DMS79 (cell line): Measurements from ENCODE around the gene GPR173.

ENCODE experiments used
- DNase-seq: peaks from one replicate; lab custom pipeline; 2025; lab: John Stamatoyannopoulos, UW

The GPR173 gene

GRCh38 chrX:53048169-53049126 is at the start of gene GPR173:
TSS of gene GPR173 (plus strand) at chrX:53048789. CDS start at chrX:53076622, 27,833 bp downstream.
- DNase-seq = peak; percentile 35

GRCh38 chrX:53000447-53001135 is 48.0 kb upstream of the GPR173 start:
- DNase-seq = no peak

GRCh38 chrX:53001958-53002357 is 46.6 kb upstream of the GPR173 start:
- DNase-seq = no peak

- no peak for DNase-seq
Measured at GRCh38 chrX:53003111-53003510, 45.5 kb upstream of the GPR173 start.

GRCh38 chrX:53004038-53004437 is 44.6 kb upstream of the GPR173 start:
- no peak for DNase-seq

GRCh38 chrX:53004811-53005210 is 43.8 kb upstream of the GPR173 start:
- no peak for DNase-seq

- DNase-seq = no peak
Measured at GRCh38 chrX:53005327-53005726, 43.3 kb upstream of the GPR173 start.

- DNase-seq = no peak
Measured at GRCh38 chrX:53009032-53009431, 39.6 kb upstream of the GPR173 start.

GRCh38 chrX:53013291-53013690 is 35.3 kb upstream of the GPR173 start:
- no peak for DNase-seq

GRCh38 chrX:53018627-53019026 is 30.0 kb upstream of the GPR173 start:
- DNase-seq = no peak

- DNase-seq = no peak
Measured at GRCh38 chrX:53022381-53022780, 26.2 kb upstream of the GPR173 start.

- DNase-seq = no peak
Measured at GRCh38 chrX:53028678-53029077, 19.9 kb upstream of the GPR173 start.

- DNase-seq = no peak
Measured at GRCh38 chrX:53031380-53031779, 17.2 kb upstream of the GPR173 start.

- no peak for DNase-seq
Measured at GRCh38 chrX:53036149-53036548, 12.4 kb upstream of the GPR173 start.

- no peak for DNase-seq
Measured at GRCh38 chrX:53039236-53039635, 9.4 kb upstream of the GPR173 start.

GRCh38 chrX:53044995-53045394 is 3.6 kb upstream of the GPR173 start:
- DNase-seq = peak; percentile 78

- DNase-seq = no peak
Measured at GRCh38 chrX:53047228-53047627, 1.4 kb upstream of the GPR173 start.

- no peak for DNase-seq
Measured at GRCh38 chrX:53049127-53049517, 533 bp downstream of the GPR173 start.

- DNase-seq = no peak
Measured at GRCh38 chrX:53050841-53051240, 2.3 kb downstream of the GPR173 start.

- no peak for DNase-seq
Measured at GRCh38 chrX:53055244-53055849, 6.8 kb downstream of the GPR173 start.

- no peak for DNase-seq
Measured at GRCh38 chrX:53056292-53056691, 7.7 kb downstream of the GPR173 start.

- no peak for DNase-seq
Measured at GRCh38 chrX:53065104-53065503, 16.5 kb downstream of the GPR173 start.

- no peak for DNase-seq
Measured at GRCh38 chrX:53071064-53071463, 22.5 kb downstream of the GPR173 start.
